Activated CD4-positive, alpha-beta memory T cell treated with anti-CD3 and anti-CD28 coated beads, Interleukin-2, amount 10 ng/mL, durations not matched to agents 7 days and 5 days (primary cell): ENCODE data around the gene ADK. TPM values are rescaled to one million over a fixed set of nuclear protein-coding genes. Genes with fewer than 3 reads are reported as not detected.

ENCODE experiments used
- CTCF ChIA-PET: fragments of 350-600 bp; sonication (Branson Sonifier 250); formaldehyde crosslinking; loops from one replicate; lab custom pipeline; 2021; ENCODE audit warnings: antibody characterized with exemption, inconsistent platforms; lab: Charles Lee
- POLR2A ChIA-PET: fragments of 350-600 bp; sonication (Branson Sonifier 250); formaldehyde crosslinking; loops from one replicate; lab custom pipeline; 2021; ENCODE audit warnings: antibody characterized with exemption; lab: Charles Lee
- DNase-seq: peaks from one replicate; pipeline ENCODE4 v3.0.0-alpha.2; 2020
- H3K27ac Mint-ChIP-seq: one replicate; pipeline ENCODE4 v1.8.0; 2021; ENCODE audit warnings: mild to moderate bottlenecking, mixed read lengths
- H3K27me3 Mint-ChIP-seq: one replicate; pipeline ENCODE4 v1.8.0; 2021; ENCODE audit warnings: mixed read lengths
- H3K36me3 Mint-ChIP-seq: one replicate; pipeline ENCODE4 v1.8.0; 2021; ENCODE audit warnings: low read depth, mixed read lengths
- H3K4me1 Mint-ChIP-seq: one replicate; pipeline ENCODE4 v1.8.0; 2021; ENCODE audit warnings: mixed read lengths
- H3K4me3 Mint-ChIP-seq: one replicate; pipeline ENCODE4 v1.8.0; 2021; ENCODE audit warnings: mild to moderate bottlenecking, mixed read lengths
- H3K9me3 Mint-ChIP-seq: one replicate; pipeline ENCODE4 v1.8.0; 2021; ENCODE audit warnings: mixed read lengths
- total RNA-seq, 2 experiments: library from RNA; stranded (reverse); gene quantifications; one replicate each; pipeline ENCODE4 v1.2.3, GENCODE V29; 2021

The ADK gene
- total RNA-seq, 2 experiments from 2014 or later = 29.3 to 31.8 TPM

DNA sequence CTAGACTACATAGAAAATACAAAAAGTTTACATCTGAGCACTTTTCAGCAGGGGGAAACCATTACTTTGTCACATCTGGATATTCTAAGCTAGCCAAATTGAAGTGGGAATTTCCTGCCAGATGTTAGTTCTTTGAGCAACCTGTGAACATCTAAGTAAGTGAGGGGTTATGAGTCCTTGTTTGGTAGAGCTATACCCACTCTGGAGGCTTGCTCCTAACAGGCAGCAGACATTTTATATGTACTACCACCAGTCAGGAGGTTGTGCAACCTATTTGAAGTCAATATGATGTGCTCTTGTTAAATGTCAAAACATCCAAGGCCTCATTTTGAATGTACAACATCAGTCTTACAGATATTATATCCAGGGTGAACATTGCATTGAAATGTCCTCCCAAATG is 532.0 kb downstream of the ADK start:
- H3K36me3 Mint-ChIP-seq = peaks cover 8% of the 10 kb centered on the region
- H3K4me3 Mint-ChIP-seq = no peak overlapping the region
- POLR2A ChIA-PET = no interaction called here
- no peaks in the 10 kb centered on the region for H3K9me3 Mint-ChIP-seq
- CTCF ChIA-PET = no interaction called here
- no peak overlapping the region for H3K27ac Mint-ChIP-seq
- H3K4me1 Mint-ChIP-seq = peaks cover 4% of the 10 kb centered on the region
- DNase-seq = no peak
- H3K27me3 Mint-ChIP-seq = no peaks in the 10 kb centered on the region

DNA sequence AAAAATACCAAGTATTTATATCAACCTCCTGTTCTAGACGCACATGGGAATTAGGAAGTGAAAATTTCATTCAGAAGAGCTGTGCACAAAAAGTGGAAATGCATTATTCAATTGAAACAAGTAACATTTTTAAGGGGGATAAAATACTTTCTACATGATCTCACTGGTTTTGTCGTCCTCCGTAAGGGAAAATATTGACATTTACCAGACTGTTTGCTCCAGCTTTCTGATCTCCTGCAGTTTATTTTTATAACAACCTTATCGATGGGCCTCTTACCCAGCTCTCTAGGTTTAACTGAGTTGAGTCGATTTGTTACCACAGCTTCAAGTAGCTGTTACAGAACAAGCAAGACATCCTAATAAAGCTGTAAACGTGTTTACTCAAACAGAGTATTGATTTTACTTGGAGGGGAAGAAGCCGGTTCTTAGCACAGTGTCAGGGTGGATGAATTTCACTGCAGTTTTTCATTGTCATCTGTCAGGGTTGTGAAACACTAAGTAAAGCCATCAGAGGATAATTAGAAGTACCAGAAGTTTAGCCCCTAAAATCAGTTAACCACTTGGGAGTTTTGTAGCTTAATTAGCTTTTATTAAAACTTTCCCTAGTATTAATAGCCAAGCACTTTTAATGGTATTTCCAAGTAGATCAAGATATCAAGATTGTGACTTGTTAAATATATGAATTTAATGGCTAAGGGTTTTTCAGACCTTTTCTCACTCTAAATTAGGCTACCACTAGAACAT is 532.8 kb downstream of the ADK start:
- CTCF ChIA-PET = no interaction called here
- no peaks in the 10 kb centered on the region for H3K9me3 Mint-ChIP-seq
- no peak overlapping the region for H3K4me3 Mint-ChIP-seq
- H3K27ac Mint-ChIP-seq = no peak overlapping the region
- no peaks in the 10 kb centered on the region for H3K27me3 Mint-ChIP-seq
- peaks cover 9% of the 10 kb centered on the region for H3K36me3 Mint-ChIP-seq
- POLR2A ChIA-PET = interaction anchor here (1.3 kb wide), 1 partner anchor 97 kb away, joined by 3 read pairs; no protein-coding TSS in a partner anchor
- H3K4me1 Mint-ChIP-seq = peaks cover 4% of the 10 kb centered on the region
- no peak for DNase-seq

DNA sequence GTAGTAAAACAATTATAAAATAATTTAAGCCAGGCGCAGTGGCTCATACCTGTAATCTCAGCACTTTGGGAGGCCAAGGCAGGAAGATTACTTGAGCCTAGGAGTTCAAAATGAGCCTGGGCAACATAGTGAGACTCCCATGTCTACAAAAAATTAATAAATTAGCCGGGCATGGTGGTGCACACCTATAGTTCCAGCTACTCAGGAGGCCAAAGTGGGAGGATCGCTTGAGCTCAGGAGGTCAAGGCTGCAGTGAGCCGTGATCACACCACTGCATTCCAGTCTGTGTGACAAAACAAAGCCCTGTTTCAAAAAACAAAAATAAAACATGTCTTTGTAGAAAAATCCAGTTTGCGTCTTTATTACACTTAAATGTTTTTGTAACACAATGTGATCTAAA is 533.4 kb downstream of the ADK start:
- no peaks in the 10 kb centered on the region for H3K9me3 Mint-ChIP-seq
- peaks cover 9% of the 10 kb centered on the region for H3K36me3 Mint-ChIP-seq
- CTCF ChIA-PET = no interaction called here
- no peak for DNase-seq
- H3K27me3 Mint-ChIP-seq = no peaks in the 10 kb centered on the region
- peaks cover 4% of the 10 kb centered on the region for H3K4me1 Mint-ChIP-seq
- no peak overlapping the region for H3K4me3 Mint-ChIP-seq
- no peak overlapping the region for H3K27ac Mint-ChIP-seq
- POLR2A ChIA-PET = interaction anchor here (1.3 kb wide), 1 partner anchor 98 kb away, joined by 3 read pairs; no protein-coding TSS in a partner anchor

DNA sequence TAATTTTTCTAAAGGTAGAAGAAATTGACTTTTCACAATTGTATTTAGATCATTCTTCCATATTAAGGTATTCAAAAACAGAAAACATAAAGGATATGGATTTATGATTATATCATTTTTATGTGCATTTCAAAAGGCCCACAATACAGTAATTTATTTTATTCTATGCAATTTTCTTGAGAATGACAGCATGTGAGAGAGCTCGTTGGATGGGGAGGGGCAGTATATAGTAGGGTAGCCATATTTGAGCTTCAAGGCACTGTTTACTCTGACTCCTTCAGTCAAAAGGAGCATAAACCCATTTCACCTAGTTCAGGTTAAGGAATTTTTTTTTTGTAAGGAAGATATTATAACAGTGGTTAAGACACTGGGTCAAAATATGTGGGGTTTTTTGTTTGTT is 534.5 kb downstream of the ADK start:
- Mint-ChIP-seq H3K27ac (no peak overlapping the region), H3K4me1 (peaks cover 4% of the 10 kb centered on the region), H3K4me3 (no peak overlapping the region), H3K27me3 (no peaks in the 10 kb centered on the region), H3K9me3 (no peaks in the 10 kb centered on the region), H3K36me3 (peaks cover 9% of the 10 kb centered on the region)
- DNase-seq = no peak
- ChIA-PET POLR2A (no interaction called here), CTCF (interaction anchor here (0.6 kb wide), 1 partner anchor 334 kb away, joined by 4 read pairs; no protein-coding TSS in a partner anchor)

DNA sequence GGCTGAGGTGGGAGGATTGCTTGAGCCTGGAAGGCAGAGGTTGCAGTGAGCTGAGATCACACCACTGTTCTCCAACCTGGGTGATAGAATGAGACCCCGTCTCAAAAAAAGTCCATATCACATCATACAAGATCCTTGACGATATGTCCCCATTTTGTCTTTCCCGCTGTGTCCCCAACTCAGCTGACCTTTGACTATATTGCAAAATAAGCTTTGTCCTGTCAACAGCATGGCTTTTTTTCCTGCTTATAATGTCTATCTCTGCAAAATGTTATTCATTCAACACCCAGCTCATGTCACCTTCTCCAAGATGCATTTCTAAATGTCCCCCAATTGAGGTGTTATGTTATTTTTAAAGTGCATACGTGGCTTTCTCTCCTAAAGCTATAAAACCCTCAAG is 539.4 kb downstream of the ADK start:
- no peak for DNase-seq
- H3K4me1 Mint-ChIP-seq = no peaks in the 10 kb centered on the region
- H3K4me3 Mint-ChIP-seq = no peak overlapping the region
- no peaks in the 10 kb centered on the region for H3K27me3 Mint-ChIP-seq
- peaks cover 9% of the 10 kb centered on the region for H3K36me3 Mint-ChIP-seq
- ChIA-PET CTCF (no interaction called here), POLR2A (no interaction called here)
- H3K9me3 Mint-ChIP-seq = no peaks in the 10 kb centered on the region
- no peak overlapping the region for H3K27ac Mint-ChIP-seq

DNA sequence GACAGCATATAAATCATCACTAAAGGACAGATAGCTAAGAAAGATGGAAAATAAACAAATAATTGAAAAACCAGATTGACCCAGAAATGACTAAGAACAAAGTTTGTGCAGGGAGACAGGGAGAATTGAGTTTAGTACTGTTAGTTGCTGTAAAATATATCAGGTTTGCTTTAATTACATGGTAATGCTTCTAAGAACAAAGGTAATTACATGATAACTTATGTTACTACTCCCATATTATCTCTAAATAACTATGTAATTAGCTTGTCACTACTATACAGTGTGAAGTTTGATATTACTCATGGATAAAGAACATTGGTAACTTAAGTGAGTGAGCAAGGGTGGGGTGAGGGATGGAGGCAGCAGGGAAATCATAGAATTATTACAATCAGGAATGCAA is 540.1 kb downstream of the ADK start:
- no peaks in the 10 kb centered on the region for H3K4me1 Mint-ChIP-seq
- ChIA-PET POLR2A (no interaction called here), CTCF (no interaction called here)
- no peak for DNase-seq
- no peaks in the 10 kb centered on the region for H3K9me3 Mint-ChIP-seq
- no peaks in the 10 kb centered on the region for H3K27me3 Mint-ChIP-seq
- H3K4me3 Mint-ChIP-seq = no peak overlapping the region
- peaks cover 9% of the 10 kb centered on the region for H3K36me3 Mint-ChIP-seq
- no peak overlapping the region for H3K27ac Mint-ChIP-seq

DNA sequence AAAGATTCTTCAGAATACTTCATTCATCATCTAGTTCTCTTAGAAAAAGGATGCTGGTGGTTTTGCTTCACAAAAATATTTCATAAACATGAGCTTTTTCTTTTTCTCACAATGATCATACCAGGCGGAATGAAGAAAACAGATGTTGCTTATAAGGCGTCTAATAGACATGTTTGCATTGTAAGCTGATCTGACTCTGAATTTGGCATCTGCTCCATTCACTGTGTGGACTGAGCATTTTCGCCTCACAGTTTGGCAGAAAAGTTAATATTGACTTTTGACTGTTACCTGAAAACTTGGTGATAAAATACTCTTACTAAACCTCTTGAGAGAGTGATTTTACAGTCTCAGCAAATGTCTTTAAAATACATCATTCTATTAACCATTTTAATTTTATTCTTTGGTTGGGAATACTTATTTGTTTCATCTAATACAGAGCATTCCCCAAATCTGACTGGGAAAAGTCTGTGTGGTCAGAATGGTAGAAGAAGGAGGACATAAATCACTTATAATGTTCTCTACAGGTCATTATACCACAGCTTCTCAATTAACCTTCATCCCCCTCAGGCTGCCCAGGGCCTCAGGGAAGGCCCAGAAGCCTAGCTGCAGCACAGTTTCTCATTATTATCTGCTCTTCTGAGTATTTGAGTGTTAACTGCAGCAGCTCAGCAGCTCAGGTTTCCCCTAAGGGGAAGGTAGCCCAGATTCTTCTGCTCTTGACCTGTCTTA is 553.8 kb downstream of the ADK start:
- H3K27ac Mint-ChIP-seq = no peak overlapping the region
- H3K4me3 Mint-ChIP-seq = no peak overlapping the region
- H3K27me3 Mint-ChIP-seq = no peaks in the 10 kb centered on the region
- ChIA-PET POLR2A (no interaction called here), CTCF (no interaction called here)
- peaks cover 6% of the 10 kb centered on the region for H3K36me3 Mint-ChIP-seq
- H3K4me1 Mint-ChIP-seq = no peaks in the 10 kb centered on the region
- H3K9me3 Mint-ChIP-seq = no peaks in the 10 kb centered on the region
- DNase-seq = no peak

DNA sequence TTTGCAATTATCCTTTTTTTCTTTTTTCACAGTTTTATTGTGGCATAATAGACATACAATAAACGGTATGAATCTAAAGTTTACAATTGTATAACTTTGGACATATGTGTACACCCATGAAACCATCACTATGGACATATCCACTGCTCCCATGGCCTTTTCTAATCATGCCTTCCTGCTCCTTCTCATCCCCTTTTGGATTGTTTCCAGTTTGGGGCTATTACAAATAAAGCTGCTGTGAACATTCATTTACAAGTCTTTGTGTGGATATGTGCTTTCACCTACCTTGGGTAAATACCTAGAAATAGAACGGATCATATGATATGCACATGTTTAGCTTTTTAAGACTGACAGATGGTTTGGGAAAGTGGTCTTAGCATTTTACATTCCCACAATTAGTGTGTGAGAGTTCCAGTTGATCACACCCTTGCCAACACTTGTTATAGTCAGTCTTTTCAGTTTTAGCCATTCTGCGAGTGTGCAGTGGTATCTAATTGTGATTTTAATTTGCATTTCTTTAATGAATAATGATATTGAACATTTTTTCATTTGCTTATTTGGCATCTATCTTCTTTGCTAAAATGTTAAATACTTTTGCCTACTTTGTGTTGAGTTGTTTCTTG is 554.4 kb downstream of the ADK start:
- no peak overlapping the region for H3K27ac Mint-ChIP-seq
- peaks cover 7% of the 10 kb centered on the region for H3K36me3 Mint-ChIP-seq
- H3K4me1 Mint-ChIP-seq = no peaks in the 10 kb centered on the region
- ChIA-PET CTCF (no interaction called here), POLR2A (no interaction called here)
- no peaks in the 10 kb centered on the region for H3K9me3 Mint-ChIP-seq
- DNase-seq = no peak
- no peak overlapping the region for H3K4me3 Mint-ChIP-seq
- no peaks in the 10 kb centered on the region for H3K27me3 Mint-ChIP-seq

DNA sequence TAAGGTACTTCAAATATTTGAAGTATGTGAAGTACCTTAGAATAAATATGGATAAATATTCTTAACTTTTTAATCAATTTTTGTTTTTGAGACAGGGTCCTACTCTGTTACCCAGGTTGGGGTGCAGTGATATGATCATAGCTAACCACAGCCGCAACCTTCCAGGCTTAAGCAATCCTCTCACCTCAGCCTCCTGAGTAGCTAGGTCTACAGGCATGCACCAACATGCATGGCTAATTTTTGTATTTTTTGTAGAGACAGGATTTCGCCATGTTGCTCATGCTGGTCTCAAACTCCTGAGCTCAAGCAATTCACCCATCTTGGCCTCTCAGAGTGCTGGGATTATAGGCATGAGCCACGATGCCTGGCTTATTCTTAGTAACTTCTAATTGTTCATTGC is 555.9 kb downstream of the ADK start:
- POLR2A ChIA-PET = no interaction called here
- no peak overlapping the region for H3K27ac Mint-ChIP-seq
- H3K9me3 Mint-ChIP-seq = no peaks in the 10 kb centered on the region
- DNase-seq = no peak
- H3K36me3 Mint-ChIP-seq = peaks cover 11% of the 10 kb centered on the region
- no peaks in the 10 kb centered on the region for H3K4me1 Mint-ChIP-seq
- H3K4me3 Mint-ChIP-seq = no peak overlapping the region
- CTCF ChIA-PET = interaction anchor here (0.6 kb wide), 2 partner anchors 40 to 354 kb away, joined by 3 read pairs; no protein-coding TSS in a partner anchor
- no peaks in the 10 kb centered on the region for H3K27me3 Mint-ChIP-seq

DNA sequence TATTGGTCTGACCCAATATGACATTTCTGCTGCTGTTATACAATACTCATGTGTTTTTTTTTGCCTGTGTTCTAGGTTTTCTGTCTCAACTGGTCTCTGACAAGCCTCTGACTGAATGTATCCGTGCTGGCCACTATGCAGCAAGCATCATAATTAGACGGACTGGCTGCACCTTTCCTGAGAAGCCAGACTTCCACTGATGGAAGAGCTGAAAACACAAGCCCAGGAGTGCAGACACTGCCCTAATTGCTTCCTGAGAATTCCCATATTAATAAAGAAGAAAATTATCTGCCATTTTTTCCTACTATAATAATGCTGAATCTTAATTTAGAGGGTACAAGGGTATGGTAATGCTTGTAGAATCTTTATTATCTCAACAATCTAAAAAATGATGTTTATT is 557.2 kb downstream of the ADK start:
- no peaks in the 10 kb centered on the region for H3K9me3 Mint-ChIP-seq
- CTCF ChIA-PET = no interaction called here
- no peak overlapping the region for H3K27ac Mint-ChIP-seq
- no peak for DNase-seq
- no peaks in the 10 kb centered on the region for H3K27me3 Mint-ChIP-seq
- no peak overlapping the region for H3K4me3 Mint-ChIP-seq
- POLR2A ChIA-PET = no interaction called here
- H3K4me1 Mint-ChIP-seq = no peaks in the 10 kb centered on the region
- peaks cover 11% of the 10 kb centered on the region for H3K36me3 Mint-ChIP-seq

DNA sequence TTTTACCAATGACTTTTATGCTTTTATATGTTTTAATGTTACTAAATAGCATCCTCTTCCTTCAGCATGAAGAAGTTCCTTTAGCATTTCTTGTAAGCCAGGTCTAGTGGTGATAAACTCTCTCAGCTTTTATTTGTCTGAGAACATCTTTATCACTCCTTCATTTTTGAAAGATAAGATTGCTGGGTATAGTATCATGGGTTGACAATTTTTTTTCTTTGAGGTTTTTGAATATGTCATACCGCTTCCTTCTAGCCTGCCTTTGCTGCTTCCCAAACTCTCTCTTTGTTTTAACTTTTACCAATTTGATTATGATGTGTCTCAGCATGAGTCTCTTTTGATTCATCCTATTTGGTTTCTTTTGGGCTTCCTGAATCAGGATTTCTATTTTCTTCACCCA is 567.2 kb downstream of the ADK start:
- H3K4me1 Mint-ChIP-seq = peaks cover 2% of the 10 kb centered on the region
- CTCF ChIA-PET = no interaction called here
- POLR2A ChIA-PET = no interaction called here

DNA sequence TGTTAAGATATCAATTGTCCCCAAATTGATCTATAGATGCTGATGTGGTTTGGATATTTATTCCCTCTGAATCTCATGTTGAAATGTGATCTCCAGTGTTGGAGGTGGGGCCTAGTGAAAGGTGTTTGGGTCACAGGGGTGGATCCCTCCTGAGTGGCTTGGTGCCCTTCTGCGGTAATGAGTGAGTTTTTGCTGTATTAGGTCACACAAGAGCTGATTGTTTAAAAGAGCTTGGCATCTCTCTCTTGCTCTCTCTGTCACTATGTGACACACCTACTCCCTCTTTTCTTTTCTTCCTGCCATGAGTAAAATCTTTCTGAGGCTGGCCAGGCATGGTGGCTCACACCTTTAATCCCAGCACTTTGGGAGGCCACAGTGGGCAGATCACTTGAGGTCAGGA is 577.2 kb downstream of the ADK start:
- Mint-ChIP-seq H3K27ac (no peak overlapping the region), H3K36me3 (no peaks in the 10 kb centered on the region), H3K4me1 (no peaks in the 10 kb centered on the region), H3K4me3 (no peak overlapping the region), H3K27me3 (no peaks in the 10 kb centered on the region), H3K9me3 (peaks cover 8% of the 10 kb centered on the region)
- POLR2A ChIA-PET = interaction anchor here (1.0 kb wide), 1 partner anchor 10 kb away, joined by 5 read pairs; no protein-coding TSS in a partner anchor
- no peak for DNase-seq
- CTCF ChIA-PET = no interaction called here

More for the DNA sequence above, 567.2 kb downstream of the ADK start:
- H3K4me3 Mint-ChIP-seq = no peak overlapping the region
- peaks cover 25% of the 10 kb centered on the region for H3K36me3 Mint-ChIP-seq
- peaks cover 20% of the 10 kb centered on the region for H3K9me3 Mint-ChIP-seq
- no peak overlapping the region for H3K27ac Mint-ChIP-seq
- no peak for DNase-seq
- H3K27me3 Mint-ChIP-seq = no peaks in the 10 kb centered on the region

DNA sequence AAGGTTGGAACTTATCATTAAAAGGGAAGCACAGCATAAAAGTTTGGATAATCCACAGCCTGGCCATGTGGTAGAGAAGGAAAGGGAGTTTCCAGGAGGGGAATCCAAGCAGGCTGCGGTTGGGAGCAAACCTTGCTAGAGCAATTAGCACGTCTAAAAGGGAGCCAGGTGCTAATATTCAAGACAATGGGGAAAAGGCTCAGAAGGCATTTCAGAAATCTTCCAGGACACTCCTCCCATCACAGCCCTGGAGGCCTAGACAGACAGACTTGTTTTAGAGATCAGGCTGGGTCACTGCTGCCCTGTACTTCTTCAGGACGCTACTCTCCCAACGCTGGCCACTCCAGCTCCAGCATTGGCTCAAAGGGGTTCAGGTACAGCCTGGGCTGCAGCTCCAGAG is 579.2 kb downstream of the ADK start:
- H3K36me3 Mint-ChIP-seq = no peaks in the 10 kb centered on the region
- POLR2A ChIA-PET = no interaction called here

More for the DNA sequence above, 579.2 kb downstream of the ADK start:
- no peaks in the 10 kb centered on the region for H3K4me1 Mint-ChIP-seq
- no peaks in the 10 kb centered on the region for H3K27me3 Mint-ChIP-seq
- CTCF ChIA-PET = no interaction called here
- DNase-seq = no peak
- no peak overlapping the region for H3K27ac Mint-ChIP-seq
- H3K4me3 Mint-ChIP-seq = no peak overlapping the region
- H3K9me3 Mint-ChIP-seq = peaks cover 6% of the 10 kb centered on the region
